Inferior parietal cortex (tissue), 1 donor: ENCODE measurements around the gene CHRNA3.

Experiments used
- DNase-seq: peaks from one replicate; pipeline ENCODE4 v3.0.0-alpha.2; 2016; ENCODE audit errors: extremely low spot score

CHRNA3 gene

GRCh38 chr15:78636378-78636859 is 15.6 kb upstream of the CHRNA3 start:
- no peak for DNase-seq

- DNase-seq, result no peak
Observed at GRCh38 chr15:78635346-78635745, 14.6 kb upstream of the CHRNA3 start.

GRCh38 chr15:78634210-78635145 is 13.7 kb upstream of the CHRNA3 start:
- no peak for DNase-seq

- DNase-seq, result no peak
Observed at GRCh38 chr15:78633348-78633747, 12.6 kb upstream of the CHRNA3 start.

GRCh38 chr15:78630886-78631633 is 10.3 kb upstream of the CHRNA3 start:
- DNase-seq, result no peak

- DNase-seq, result no peak
Observed at GRCh38 chr15:78629716-78630065, 8.9 kb upstream of the CHRNA3 start.

- DNase-seq, result no peak
Observed at GRCh38 chr15:78629031-78629715, 8.4 kb upstream of the CHRNA3 start.

GRCh38 chr15:78628227-78628626 is 7.4 kb upstream of the CHRNA3 start:
- no peak for DNase-seq

- DNase-seq, result no peak
Observed at GRCh38 chr15:78627348-78627747, 6.6 kb upstream of the CHRNA3 start.

GRCh38 chr15:78626381-78626995 is 5.7 kb upstream of the CHRNA3 start:
- DNase-seq, result no peak

- DNase-seq, result no peak
Observed at GRCh38 chr15:78625606-78626280, 4.9 kb upstream of the CHRNA3 start.

GRCh38 chr15:78624651-78625590 is 4.1 kb upstream of the CHRNA3 start:
- DNase-seq, result no peak

GRCh38 chr15:78623786-78624497 is 3.1 kb upstream of the CHRNA3 start:
- DNase-seq, result no peak

GRCh38 chr15:78621810-78622402 is 1.1 kb upstream of the CHRNA3 start:
- DNase-seq, result no peak

GRCh38 chr15:78620021-78620526 is 722 bp downstream of the CHRNA3 start:
- DNase-seq, result no peak

- DNase-seq, result no peak
Observed at GRCh38 chr15:78619022-78619950, 1.5 kb downstream of the CHRNA3 start.

- DNase-seq, result peak; percentile 96
Observed at GRCh38 chr15:78618490-78618934, 2.3 kb downstream of the CHRNA3 start.

GRCh38 chr15:78618064-78618463 is 2.7 kb downstream of the CHRNA3 start:
- DNase-seq, result no peak
